ENCODE results near the gene UFL1. TPM values are rescaled to one million over a fixed set of nuclear protein-coding genes. Genes with fewer than 3 reads are reported as not detected.
A peak's percentile ranks its signal among the peaks of the same experiment; 100 is the strongest.

The UFL1 gene
- polyA plus RNA-seq, 2 of the 4 experiments (the other 2 are of a cell fraction), result 8.8 to 12.0 TPM

DNA sequence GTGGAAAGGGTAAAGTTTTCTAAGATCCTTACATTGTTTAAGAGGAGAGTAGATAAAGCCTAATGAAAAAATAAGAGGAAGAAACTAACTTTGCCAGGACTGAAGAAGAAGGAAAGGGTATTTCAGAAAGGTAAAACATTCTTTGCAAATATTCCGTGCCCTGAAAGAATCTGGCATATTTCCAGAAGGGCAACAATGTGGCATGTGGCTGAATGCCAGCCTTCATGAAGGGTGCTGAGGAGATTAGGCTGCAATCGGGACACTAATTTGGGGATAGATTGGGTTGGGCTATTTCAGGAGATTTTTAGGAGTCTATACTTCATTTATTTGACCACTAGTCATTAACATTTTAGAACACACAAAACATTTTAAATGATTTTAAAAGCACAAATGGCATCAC is 16.2 kb upstream of the UFL1 start (continued):
- TF ChIP-seq ZNF302 (CRISPR knock-in tag; IDR thresholded peaks at IDR 0.05) (no peak), EHMT2 (IDR thresholded peaks at IDR 0.05; ENCODE audit: low read depth) (no peak), RCOR1 (IDR thresholded peaks at IDR 0.05; ENCODE audit: low read depth, low read length) (no peak), TFCP2L1 (CRISPR knock-in tag; IDR thresholded peaks at IDR 0.05) (no peak), RARB (CRISPR knock-in tag; IDR thresholded peaks at IDR 0.05) (no peak), FOSL2 (IDR thresholded peaks at IDR 0.05) (no peak), FOSL2 (CRISPR knock-in tag; IDR thresholded peaks at IDR 0.05) (no peak)

- Histone ChIP-seq H3K4me1 (no peaks in the 10 kb centered on the region), H3K9me3 (no peaks in the 10 kb centered on the region), H3K4me3 (no peak overlapping the region), H3K27ac (no peak overlapping the region), H3K4me2 (no peak overlapping the region)
- FAIRE-seq (no peak), ATAC-seq (no peak), DNase-seq (ENCODE audit: low read depth in 1 of 2, low spot score in 1 of 2) (no peak)
- ChIA-PET POLR2A (no interaction called here), CTCF (no interaction called here)
- 39% methylated on average over 2 of the region's 2 CpGs for WGBS (ENCODE audit: missing lambda C conversion rate)
- TF ChIP-seq POLR2A (IDR thresholded peaks at IDR 0.05; ENCODE audit: low read length) (no peak), ELK1 (IDR thresholded peaks at IDR 0.05; ENCODE audit: low read depth, low read length) (no peak), ZFP36 (IDR thresholded peaks at IDR 0.05; ENCODE audit: borderline replicate concordance, partially characterized antibody) (no peak), RNF2 (IDR thresholded peaks at IDR 0.05; ENCODE audit: borderline replicate concordance, low read depth) (no peak), EHMT2 (IDR thresholded peaks at IDR 0.05; ENCODE audit: low read depth) (no peak), JUN (IDR thresholded peaks at IDR 0.05) (no peak), PHF8 (IDR thresholded peaks at IDR 0.05; ENCODE audit: borderline replicate concordance, low read depth) (no peak), KDM1A (IDR thresholded peaks at IDR 0.05; ENCODE audit: low read depth) (no peak), GATA3 (IDR thresholded peaks at IDR 0.05; ENCODE audit: borderline replicate concordance) (no peak), TFCP2L1 (CRISPR knock-in tag; IDR thresholded peaks at IDR 0.05) (no peak), NPAS2 (CRISPR knock-in tag; IDR thresholded peaks at IDR 0.05; ENCODE audit: borderline replicate concordance) (no peak), EHF (CRISPR knock-in tag; IDR thresholded peaks at IDR 0.05) (no peak), CHD2 (IDR thresholded peaks at IDR 0.05; ENCODE audit: low read length, partially characterized antibody) (no peak), ZSCAN20 (CRISPR knock-in tag; IDR thresholded peaks at IDR 0.05) (no peak)
- TF ChIP-seq, protein P1, sequence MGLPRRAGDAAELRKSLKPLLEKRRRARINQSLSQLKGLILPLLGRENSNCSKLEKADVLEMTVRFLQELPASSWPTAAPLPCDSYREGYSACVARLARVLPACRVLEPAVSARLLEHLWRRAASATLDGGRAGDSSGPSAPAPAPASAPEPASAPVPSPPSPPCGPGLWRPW (IDR thresholded peaks at IDR 0.05), result no peak
These were observed 12.3 kb upstream of the UFL1 start for GRCh38 chr6:96509281-96509680.

DNA sequence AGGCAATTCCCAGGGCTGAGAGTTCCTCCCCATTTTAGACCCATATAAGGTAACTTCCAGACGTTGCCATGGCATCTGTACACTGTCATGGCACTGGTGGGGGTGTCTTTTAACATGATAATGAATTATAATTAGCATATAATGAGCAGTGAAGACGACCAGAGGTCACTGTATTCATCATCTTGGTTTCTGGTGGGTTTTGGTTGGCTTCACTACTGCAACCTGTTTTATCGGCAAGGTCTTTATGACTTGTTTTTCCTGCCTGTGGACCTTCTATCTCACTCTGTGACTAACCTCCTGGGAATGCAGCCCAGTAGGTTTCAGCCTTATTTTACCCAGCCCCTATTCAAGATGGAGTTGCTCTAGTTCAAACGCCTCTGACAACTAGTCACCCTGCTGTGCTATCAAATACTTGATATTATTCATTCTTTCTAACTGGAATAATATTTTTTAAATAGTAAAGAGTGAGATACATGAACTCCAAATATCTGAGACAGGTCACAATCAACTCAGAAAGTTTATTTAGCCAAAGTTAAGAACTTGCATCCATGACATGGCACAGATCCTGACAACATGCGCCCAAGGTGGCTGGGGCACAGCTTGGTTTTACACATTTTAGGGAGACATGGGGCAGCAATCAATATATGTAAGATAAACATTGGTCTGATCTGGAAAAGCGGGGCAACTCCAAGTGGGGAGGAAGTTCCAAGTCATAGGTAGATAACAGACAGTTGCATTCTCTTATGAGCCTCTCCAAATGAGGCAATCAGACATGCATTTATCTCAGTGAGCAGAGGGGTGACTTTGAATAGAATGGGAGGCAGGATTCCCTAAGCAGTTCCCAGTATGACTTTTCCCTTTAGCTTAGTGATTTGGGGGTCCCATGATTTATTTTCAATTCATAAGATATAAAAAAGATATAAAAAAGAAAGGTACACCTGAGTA is 1.2 kb upstream of the UFL1 start:
- Histone ChIP-seq H3K27ac (peak overlapping the region; percentile 96), H3K4me1 (peaks cover 21% of the 10 kb centered on the region), H3K4me3 (peak overlapping the region; percentile 70), H3K4me2 (peak overlapping the region; percentile 94), H3K9me3 (no peaks in the 10 kb centered on the region)
- CTCF ChIA-PET, result no interaction called here
- WGBS (ENCODE audit: missing lambda C conversion rate), result 44% methylated on average over 6 of the region's 6 CpGs
- ATAC-seq (no peak), DNase-seq (ENCODE audit: low read depth in 1 of 2, low spot score in 1 of 2) (peak in 1 of 2 experiments; percentile 3), FAIRE-seq (no peak)
- POLR2A ChIA-PET, result interaction anchor here (0.5 kb wide), 1 partner anchor 127 kb away, joined by 4 read pairs; no protein-coding TSS in a partner anchor
- no peak for TF ChIP-seq PHF8 (IDR thresholded peaks at IDR 0.05; ENCODE audit: borderline replicate concordance, low read depth)
- no peak for TF ChIP-seq GATA3 (IDR thresholded peaks at IDR 0.05; ENCODE audit: borderline replicate concordance)
- TF ChIP-seq NFE2L2 (conservative IDR thresholded peaks at IDR 0.05; ENCODE audit: low read length), result no peak
- no peak for TF ChIP-seq EP300 (IDR thresholded peaks at IDR 0.05)
- TF ChIP-seq HOXA7 (CRISPR knock-in tag; IDR thresholded peaks at IDR 0.05), result no peak
- no peak for TF ChIP-seq POLR2A (IDR thresholded peaks at IDR 0.05; ENCODE audit: low read length)
- TF ChIP-seq MAFK (IDR thresholded peaks at IDR 0.05; ENCODE audit: partially characterized antibody), result no peak
- TF ChIP-seq RARB (CRISPR knock-in tag; IDR thresholded peaks at IDR 0.05), result no peak
- TF ChIP-seq CBX2 (IDR thresholded peaks at IDR 0.05; ENCODE audit: borderline replicate concordance, low read depth), result no peak
- TF ChIP-seq, protein P1 (IDR thresholded peaks at IDR 0.05), result no peak
- no peak for TF ChIP-seq RFX5 (IDR thresholded peaks at IDR 0.05)
- TF ChIP-seq HDAC2 (IDR thresholded peaks at IDR 0.05), result no peak
- TF ChIP-seq CTCF (IDR thresholded peaks at IDR 0.05), result no peak
- no peak for TF ChIP-seq BHLHE40 (IDR thresholded peaks at IDR 0.05; ENCODE audit: low read depth, low read length)
- no peak for TF ChIP-seq JUNB (IDR thresholded peaks at IDR 0.05)
- TF ChIP-seq KDM1A (IDR thresholded peaks at IDR 0.05; ENCODE audit: low read depth), result no peak
